Stimulated activated CD8-positive, alpha-beta memory T cell treated with anti-CD3 and anti-CD28 coated beads, Interleukin-7, amount 100 ng/mL, for 48 hours (primary cell): ENCODE measurements around the gene GIGYF1.
A peak's percentile ranks its signal among the peaks of the same experiment; 100 is the strongest.
"Not testable (repeated sequence)": the region's sequence is repeated elsewhere in the genome, so short reads cannot be mapped to it uniquely, and the experiment has no call there.

Source experiments
- DNase-seq, 2 donors: peaks; one replicate each; pipeline ENCODE4 v3.0.0-alpha.2; 2020; ENCODE audit warnings: low read depth in 1 of 2; ENCODE audit errors: extremely low read depth in 1 of 2

GIGYF1 gene

GRCh38 chr7:100711369-100711768, 17.3 kb upstream of the GIGYF1 start:
- no peak for DNase-seq

DNA sequence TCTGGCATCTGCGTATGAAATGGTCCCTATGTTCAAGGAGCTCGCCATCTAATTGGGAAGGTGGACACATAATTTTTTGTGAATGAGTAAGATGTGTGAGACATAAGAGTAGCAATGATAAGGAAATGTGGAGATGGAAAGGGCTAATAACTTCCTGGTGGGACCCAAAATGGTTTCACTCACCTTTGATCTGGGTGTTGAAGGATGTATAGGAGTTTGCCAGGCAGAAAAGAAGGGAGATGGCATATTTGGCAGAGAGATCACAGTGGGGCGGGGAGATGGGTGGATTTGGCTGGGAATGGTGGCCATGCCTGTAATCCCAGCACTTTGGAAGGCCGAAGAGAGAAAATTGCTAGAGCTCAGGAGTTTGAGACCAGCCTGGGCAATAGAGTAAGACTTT, 16.4 kb upstream of the GIGYF1 start:
- no peak for DNase-seq

- no peak for DNase-seq
These were observed 14.3 kb upstream of the GIGYF1 start for GRCh38 chr7:100708395-100708794.

DNA sequence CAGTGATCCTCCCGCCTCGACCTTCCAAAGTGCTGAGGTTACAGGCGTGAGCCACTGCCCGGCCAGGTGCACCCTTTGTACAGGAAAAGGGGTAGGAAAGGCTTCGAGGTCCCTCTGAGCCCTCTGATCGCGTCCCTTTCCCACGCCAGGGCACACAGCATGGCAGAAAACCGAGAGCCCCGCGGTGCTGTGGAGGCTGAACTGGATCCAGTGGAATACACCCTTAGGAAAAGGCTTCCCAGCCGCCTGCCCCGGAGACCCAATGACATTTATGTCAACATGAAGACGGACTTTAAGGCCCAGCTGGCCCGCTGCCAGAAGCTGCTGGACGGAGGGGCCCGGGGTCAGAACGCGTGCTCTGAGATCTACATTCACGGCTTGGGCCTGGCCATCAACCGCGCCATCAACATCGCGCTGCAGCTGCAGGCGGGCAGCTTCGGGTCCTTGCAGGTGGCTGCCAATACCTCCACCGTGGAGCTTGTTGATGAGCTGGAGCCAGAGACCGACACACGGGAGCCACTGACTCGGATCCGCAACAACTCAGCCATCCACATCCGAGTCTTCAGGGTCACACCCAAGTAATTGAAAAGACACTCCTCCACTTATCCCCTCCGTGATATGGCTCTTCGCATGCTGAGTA, 12.7 kb upstream of the GIGYF1 start:
- no peak for DNase-seq

- peak; percentile 98 to 99 for DNase-seq
These were observed 12.0 kb upstream of the GIGYF1 start, which contains the start of gene POP7 for GRCh38 chr7:100705753-100706671. Gene POP7 (plus strand): TSS chr7:100706121. CDS start chr7:100706831, 710 bp downstream.

DNA sequence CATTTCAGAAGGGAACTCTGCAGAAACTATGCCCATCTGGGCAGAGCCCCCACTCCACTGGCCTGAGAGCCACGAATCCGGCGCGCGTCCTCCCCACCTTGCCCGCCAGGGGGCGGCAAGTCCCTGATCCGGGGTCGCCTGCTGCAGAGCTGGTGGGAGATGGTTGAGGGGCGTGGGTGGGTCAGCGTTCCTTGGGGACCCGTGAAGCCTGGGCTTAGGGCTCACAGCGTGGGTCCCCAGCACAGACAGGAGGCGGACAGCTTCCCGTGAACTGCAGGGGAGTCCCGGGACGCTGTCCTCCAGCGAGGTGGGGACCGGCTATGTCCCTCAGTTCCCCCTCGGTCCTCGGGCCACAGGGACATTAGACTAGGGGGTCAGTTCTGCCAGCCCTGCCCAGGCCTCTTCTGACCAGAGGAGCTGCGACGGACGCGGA, 11.3 kb upstream of the GIGYF1 start:
- peak; percentile 63 to 70 for DNase-seq

DNA sequence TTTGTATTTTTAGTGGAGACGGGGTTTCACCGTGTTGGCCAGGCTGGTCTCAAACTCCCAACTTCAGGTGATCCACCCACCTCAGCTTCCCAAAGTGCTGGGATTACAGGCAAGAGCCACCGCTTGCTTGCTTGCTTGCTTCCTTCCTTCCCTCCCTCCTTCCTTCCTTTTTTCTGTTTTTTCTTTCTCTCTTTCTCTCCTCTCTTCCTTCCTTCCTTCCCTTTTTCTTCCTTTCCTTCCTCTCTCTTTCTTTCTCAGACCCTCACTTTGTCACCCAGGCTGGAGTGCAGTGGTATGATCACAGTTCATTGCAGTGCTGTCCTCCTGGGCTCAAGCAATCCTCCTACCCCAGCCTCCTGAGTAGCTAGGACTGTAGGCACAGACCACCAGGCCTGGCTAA, 7.0 kb upstream of the GIGYF1 start:
- DNase-seq: not testable (repeated sequence)

DNA sequence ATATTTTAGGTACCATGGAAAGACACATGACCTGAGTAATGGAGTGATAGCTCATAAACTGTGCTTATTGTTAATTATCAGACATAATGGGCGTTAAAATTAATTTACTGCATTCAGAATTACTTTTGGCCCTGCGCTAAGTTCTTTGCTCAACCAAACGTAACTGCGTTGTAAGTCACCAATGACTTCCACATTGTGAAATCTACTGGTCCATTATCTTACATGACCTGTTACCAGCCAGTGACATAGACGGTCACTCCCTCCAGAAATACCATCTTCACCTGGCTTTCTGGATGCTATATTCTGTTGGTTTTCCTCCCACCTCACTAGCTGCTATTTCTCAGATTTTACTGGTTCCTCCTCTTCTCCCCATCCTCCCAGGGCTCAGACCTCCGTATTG, 5.0 kb upstream of the GIGYF1 start:
- no peak for DNase-seq

DNA sequence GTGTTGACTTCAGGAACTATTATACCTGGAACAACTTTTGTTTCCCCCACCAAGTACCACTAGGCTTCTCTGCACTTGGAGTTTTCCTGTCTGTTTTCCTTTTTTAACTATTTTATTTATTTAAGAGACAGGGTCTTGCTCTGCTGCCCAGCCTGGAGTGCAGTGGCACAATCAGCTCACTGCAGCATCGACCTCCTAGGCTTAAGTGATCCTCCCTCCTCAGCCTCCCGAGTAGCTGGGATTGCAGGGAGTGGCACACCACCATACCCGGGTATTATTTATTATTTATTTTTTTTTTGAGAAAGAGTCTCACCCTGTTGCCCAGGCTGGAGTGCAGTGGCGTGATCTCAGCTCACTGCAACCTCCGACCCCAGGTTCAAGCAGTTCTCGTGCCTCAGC, 2.1 kb upstream of the GIGYF1 start:
- no peak for DNase-seq

- no peak for DNase-seq
These were observed 545 bp downstream of the GIGYF1 start for GRCh38 chr7:100693312-100694097.

GRCh38 chr7:100692578-100692961, 1.5 kb downstream of the GIGYF1 start:
- no peak for DNase-seq

DNA sequence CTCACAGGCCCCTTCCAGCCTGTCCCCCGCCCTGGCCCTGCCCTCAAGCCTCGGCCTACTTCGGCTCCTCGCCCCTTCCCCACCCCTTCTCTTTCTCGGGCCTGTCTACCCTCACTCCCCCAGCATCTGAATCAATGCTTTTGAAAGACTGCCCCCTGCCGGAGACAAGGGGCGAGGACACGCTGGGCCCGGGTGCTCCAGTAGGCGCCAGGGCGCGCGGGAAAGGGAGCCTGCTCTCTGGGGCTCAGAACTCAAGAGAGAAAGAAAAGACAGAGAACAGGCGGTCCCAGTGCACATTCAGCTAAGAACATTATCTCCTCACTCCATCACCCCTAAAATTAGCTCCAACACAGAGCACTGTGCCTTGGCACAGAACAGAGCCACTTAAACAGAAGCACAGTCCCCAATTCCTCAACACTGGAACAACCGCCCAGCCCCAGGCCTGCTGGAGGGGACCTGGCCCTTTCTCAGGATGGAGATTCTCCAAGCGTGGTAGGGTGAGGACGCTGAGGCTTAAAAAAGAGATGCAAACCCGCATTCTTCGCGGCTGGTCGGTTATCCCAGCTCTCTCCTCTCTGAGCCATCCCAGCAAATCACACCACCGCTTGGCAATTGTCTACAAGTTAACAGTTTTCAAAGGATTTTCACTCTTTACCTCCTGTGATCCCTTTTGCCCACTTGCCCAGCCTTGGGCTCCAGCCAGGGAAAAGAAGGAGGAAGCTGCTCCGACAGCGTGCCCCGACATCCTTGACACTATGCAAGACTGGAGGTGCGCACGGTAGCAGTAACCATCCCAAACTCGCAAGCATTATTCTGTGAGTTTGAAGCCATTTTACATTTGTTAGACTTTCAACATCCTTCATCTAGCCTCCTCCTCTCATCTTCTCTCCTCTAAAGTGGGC, 2.1 kb downstream of the GIGYF1 start:
- DNase-seq: peak; percentile 62 to 65

DNA sequence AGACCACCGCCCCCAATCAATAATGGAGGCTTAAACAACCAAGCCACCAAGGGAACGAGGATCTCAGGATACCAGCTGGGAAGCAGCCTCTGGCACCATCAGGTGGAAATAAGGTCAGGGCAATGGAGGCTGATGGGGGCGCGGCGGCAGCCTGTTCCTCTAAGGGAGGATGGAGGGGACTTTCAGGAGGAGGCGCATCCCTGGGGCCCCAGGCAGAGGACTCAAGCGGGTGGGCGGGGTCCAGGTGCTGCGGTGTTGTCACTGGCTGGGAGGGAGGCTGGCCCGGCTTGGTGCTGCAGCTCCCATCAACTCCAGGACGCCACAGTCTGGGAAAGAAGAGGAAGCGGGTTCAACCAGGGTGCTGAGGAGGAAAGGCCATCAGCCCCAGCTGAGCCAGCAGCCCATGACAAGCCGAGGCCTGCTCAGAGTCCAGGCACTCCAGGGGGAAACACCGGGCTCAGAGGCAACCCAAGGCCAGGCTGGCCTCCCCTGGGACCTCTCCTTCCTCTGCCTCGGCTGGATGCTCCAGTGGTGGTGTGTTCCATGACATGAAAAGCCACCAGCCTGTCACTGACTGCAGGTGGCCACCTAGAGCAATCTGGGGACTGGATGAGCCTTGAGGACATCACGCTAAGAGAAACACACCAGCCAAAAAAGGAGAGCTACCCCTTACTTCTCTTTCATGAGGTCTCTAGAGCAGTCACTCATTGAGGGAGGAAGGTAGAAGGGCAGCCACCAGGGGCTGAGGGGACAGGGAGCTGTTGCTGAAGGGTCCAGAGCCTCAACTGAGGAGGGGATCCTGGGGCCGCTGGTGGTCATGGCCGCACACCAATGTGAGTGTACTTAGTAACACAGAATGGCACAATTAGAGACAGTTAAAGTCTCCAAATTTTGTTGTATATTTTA, 4.6 kb downstream of the GIGYF1 start:
- DNase-seq: no peak

GRCh38 chr7:100688326-100688860, 5.7 kb downstream of the GIGYF1 start:
- no peak for DNase-seq

GRCh38 chr7:100687751-100688300, 6.2 kb downstream of the GIGYF1 start:
- DNase-seq: no peak

GRCh38 chr7:100687261-100687660, 6.8 kb downstream of the GIGYF1 start:
- DNase-seq: no peak

- no peak for DNase-seq
These were observed 7.2 kb downstream of the GIGYF1 start for GRCh38 chr7:100686822-100687211.

- DNase-seq: no peak
These were observed 7.7 kb downstream of the GIGYF1 start for GRCh38 chr7:100686201-100686821.
